ENCODE measurements around the gene MKS1.

Gene MKS1

GRCh38 chr17:58244963-58245362, 25.9 kb upstream of the MKS1 start:
- no peak for DNase-seq

GRCh38 chr17:58242171-58242784, 23.2 kb upstream of the MKS1 start:
- no peak for DNase-seq

- DNase-seq, result no peak
Observed at GRCh38 chr17:58239987-58240386, 20.9 kb upstream of the MKS1 start.

- no peak for DNase-seq
Observed at GRCh38 chr17:58238147-58238634, 19.1 kb upstream of the MKS1 start, which contains the start of gene LPO. Gene LPO, plus strand, starts transcription at chr17:58238584. Its CDS starts 4,396 bp downstream, at chr17:58242980.

- no peak for DNase-seq
Observed at GRCh38 chr17:58236394-58236793, 17.3 kb upstream of the MKS1 start.

- DNase-seq, result no peak
Observed at GRCh38 chr17:58235821-58236220, 16.8 kb upstream of the MKS1 start.

- DNase-seq, result no peak
Observed at GRCh38 chr17:58234512-58234911, 15.5 kb upstream of the MKS1 start.

GRCh38 chr17:58233543-58233942, 14.5 kb upstream of the MKS1 start:
- no peak for DNase-seq

- no peak for DNase-seq
Observed at GRCh38 chr17:58232707-58233156, 13.7 kb upstream of the MKS1 start.

GRCh38 chr17:58231641-58232040, 12.6 kb upstream of the MKS1 start:
- DNase-seq, result no peak

GRCh38 chr17:58229881-58230280, 10.8 kb upstream of the MKS1 start:
- DNase-seq, result no peak

GRCh38 chr17:58229384-58229783, 10.3 kb upstream of the MKS1 start:
- no peak for DNase-seq

- no peak for DNase-seq
Observed at GRCh38 chr17:58228679-58229078, 9.6 kb upstream of the MKS1 start.

GRCh38 chr17:58227733-58228132, 8.7 kb upstream of the MKS1 start:
- DNase-seq, result no peak

GRCh38 chr17:58224315-58224714, 5.3 kb upstream of the MKS1 start:
- DNase-seq, result no peak

- no peak for DNase-seq
Observed at GRCh38 chr17:58219789-58220183, 731 bp upstream of the MKS1 start.

GRCh38 chr17:58217766-58218165, 1.3 kb downstream of the MKS1 start:
- DNase-seq, result no peak

- DNase-seq, result no peak
Observed at GRCh38 chr17:58215685-58216084, 3.4 kb downstream of the MKS1 start.

GRCh38 chr17:58210922-58211321, 8.1 kb downstream of the MKS1 start:
- DNase-seq, result no peak

GRCh38 chr17:58208344-58208743, 10.7 kb downstream of the MKS1 start:
- no peak for DNase-seq

- DNase-seq, result no peak
Observed at GRCh38 chr17:58207451-58207850, 11.6 kb downstream of the MKS1 start.

GRCh38 chr17:58205936-58206335, 13.1 kb downstream of the MKS1 start:
- DNase-seq, result no peak

- no peak for DNase-seq
Observed at GRCh38 chr17:58204796-58205195, 14.3 kb downstream of the MKS1 start.

GRCh38 chr17:58202859-58203258, 16.2 kb downstream of the MKS1 start:
- DNase-seq, result no peak

- peak; percentile 56 for DNase-seq
Observed at GRCh38 chr17:58200024-58200633, 18.9 kb downstream of the MKS1 start.
